DMS79 (cell line): ENCODE measurements around the gene GSTA5.
"Not testable (repeated sequence)": the region's sequence is repeated elsewhere in the genome, so short reads cannot be mapped to it uniquely, and the experiment has no call there.

Experiments
- DNase-seq: peaks from one replicate; lab custom pipeline; 2025; lab: John Stamatoyannopoulos, UW

The GSTA5 gene

GRCh38 chr6:52788478-52788877 is 52.1 kb downstream of the GSTA5 start:
- no peak for DNase-seq

DNA sequence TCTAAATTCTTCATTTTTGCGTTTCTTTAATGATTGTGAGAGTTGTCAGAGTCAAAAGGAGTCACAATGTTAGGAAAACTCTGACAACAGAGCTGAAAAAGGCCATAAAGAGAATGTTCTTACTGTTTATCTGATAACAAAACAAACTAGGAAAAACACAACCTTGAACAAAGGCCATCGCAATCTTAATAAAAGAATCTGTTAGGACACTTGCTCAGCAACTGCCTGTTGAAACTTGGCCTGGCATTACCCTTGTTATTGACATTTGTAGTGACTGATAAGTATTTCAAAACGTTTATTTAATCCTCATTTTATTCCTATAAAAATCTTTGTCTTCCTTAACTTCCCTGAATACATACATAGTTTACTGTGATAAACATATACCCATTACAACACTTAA is 52.7 kb downstream of the GSTA5 start:
- DNase-seq = no peak

GRCh38 chr6:52786249-52786956 is 54.2 kb downstream of the GSTA5 start:
- no peak for DNase-seq

DNA sequence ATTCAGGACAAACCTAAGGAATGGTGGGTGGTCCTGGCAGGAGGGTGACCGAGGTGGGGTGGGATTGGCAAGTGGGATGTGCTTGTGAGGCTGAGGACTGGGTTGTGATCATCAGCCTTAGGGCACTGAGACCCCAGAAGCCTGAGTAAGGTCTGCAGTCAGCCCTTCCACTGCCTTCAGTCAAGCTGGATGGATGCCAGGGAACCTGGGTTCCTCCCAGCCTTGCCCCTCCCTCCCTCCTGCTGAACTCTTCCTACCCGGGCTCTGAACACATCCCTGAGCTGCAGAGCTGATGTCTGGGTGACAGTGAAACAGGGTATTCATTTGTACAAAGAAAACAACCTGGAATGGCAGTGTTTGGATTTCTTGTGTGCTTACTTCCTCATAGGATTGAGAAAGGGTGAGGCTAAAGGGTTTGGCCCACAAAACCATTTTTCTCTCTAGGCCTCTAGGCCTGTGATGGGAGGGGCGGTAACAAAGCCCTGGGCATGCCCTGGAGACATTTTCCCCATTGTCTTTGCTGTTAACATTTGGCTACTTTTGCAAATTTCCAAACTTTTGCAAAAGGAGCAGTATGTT is 57.8 kb downstream of the GSTA5 start:
- DNase-seq = not testable (repeated sequence)

GRCh38 chr6:52782209-52782608 is 58.4 kb downstream of the GSTA5 start:
- not testable (repeated sequence) for DNase-seq
